GM12874 (cell line): Measurements from ENCODE around the gene CERK.

ENCODE experiments used
- CTCF ChIP-seq: IDR thresholded peaks from 2 replicates; pipeline ENCODE4 v1.5.1; 2011; ENCODE audit warnings: low read depth, mild to moderate bottlenecking, control low read depth, low read length, moderate library complexity; ENCODE audit not compliant: insufficient read depth

Gene CERK

GRCh38 chr22:46731246-46732040 is 6.6 kb downstream of the CERK start:
- TF ChIP-seq CTCF: no peak

GRCh38 chr22:46730568-46731245 is 7.3 kb downstream of the CERK start:
- no peak for TF ChIP-seq CTCF

- TF ChIP-seq CTCF: no peak
Observed at GRCh38 chr22:46728470-46728869, 9.6 kb downstream of the CERK start.

- no peak for TF ChIP-seq CTCF
Observed at GRCh38 chr22:46727813-46728364, 10.2 kb downstream of the CERK start.

- no peak for TF ChIP-seq CTCF
Observed at GRCh38 chr22:46726986-46727317, 11.1 kb downstream of the CERK start.

GRCh38 chr22:46726066-46726985 is 11.7 kb downstream of the CERK start:
- no peak for TF ChIP-seq CTCF

- TF ChIP-seq CTCF: no peak
Observed at GRCh38 chr22:46725096-46725495, 13.0 kb downstream of the CERK start.
